Stimulated activated naive CD4-positive, alpha-beta T cell (primary cell): ENCODE measurements around the gene RFNG.

Experiments used
- DNase-seq, 6 experiments: peaks; one replicate each; lab custom pipeline; 2025; lab: John Stamatoyannopoulos, UW

RFNG gene, protein sequence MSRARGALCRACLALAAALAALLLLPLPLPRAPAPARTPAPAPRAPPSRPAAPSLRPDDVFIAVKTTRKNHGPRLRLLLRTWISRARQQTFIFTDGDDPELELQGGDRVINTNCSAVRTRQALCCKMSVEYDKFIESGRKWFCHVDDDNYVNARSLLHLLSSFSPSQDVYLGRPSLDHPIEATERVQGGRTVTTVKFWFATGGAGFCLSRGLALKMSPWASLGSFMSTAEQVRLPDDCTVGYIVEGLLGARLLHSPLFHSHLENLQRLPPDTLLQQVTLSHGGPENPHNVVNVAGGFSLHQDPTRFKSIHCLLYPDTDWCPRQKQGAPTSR

DNA sequence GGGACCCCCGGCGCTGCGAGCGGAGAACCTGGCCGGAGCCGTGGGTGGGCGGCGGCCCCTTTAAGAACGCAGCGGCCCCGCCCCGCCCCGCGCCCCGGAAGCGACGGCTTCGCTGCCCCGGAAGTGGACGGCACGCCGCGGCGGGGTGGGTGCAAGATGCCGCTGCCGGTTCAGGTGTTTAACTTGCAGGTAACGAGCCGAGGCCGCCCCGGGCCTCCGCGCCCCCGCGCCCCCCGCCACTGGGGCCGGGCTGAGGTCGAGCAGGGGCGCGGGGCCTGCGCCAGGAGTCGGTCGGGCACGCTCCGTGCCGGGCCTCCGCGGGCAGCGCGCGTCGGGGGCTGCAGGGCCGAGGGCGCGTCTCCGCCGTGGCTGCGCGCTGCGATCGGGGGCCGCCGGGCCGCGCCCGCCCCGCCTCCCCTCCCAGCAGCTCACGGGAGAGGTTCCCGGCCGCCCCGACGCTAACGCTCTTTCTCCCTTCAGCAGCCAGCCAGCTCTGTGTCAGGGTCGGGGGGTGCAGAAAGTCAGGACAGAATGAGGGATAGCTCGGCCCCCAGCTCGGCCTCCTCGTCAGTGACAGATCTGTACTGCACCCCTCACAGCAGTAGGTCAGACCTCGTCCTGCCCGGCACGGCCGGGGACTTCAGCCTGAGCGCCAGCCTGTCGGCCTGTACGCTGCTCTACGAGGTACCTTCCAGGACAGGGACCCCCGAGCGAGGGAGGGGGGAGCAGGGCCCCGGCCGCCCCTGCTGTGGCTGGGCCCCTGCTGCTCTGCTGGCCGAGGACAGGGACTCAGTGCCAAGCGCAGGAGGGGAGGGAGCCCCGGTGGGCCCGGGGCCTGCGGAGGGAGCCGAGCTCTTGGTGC lies at the start of gene RFNG, which contains the start of gene GPS1:
RFNG (minus strand) TSS at position 36 of the 862 bp plus-strand sequence. CDS start 45 bp downstream, outside the sequence.
GPS1 (plus strand) TSS at position 123 of the 862 bp plus-strand sequence; CDS start at position 157, 34 bp downstream.
- DNase-seq: peak; percentile 57 to 78 (median 69)

DNA sequence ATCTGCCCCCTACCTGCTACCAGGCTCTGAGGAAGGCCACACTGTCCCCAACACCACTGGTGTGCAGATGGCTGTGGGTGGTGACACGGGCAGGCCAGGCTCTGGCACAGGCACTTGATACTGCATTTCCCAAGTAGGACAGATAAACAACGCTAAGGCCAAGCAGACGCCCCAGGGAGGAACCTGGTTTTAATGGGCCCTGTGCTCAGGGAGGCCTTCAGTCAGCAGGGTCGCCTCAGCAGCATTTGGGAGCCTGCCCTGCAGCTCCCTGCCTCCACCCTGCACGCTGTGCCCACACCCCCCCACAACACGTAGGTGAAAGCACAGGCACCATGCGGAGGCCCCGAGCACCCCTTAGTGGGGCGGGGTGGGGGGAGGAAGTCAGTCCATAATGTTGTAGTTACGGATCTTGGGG lies 49.7 kb upstream of the RFNG start:
- no peak for DNase-seq

DNA sequence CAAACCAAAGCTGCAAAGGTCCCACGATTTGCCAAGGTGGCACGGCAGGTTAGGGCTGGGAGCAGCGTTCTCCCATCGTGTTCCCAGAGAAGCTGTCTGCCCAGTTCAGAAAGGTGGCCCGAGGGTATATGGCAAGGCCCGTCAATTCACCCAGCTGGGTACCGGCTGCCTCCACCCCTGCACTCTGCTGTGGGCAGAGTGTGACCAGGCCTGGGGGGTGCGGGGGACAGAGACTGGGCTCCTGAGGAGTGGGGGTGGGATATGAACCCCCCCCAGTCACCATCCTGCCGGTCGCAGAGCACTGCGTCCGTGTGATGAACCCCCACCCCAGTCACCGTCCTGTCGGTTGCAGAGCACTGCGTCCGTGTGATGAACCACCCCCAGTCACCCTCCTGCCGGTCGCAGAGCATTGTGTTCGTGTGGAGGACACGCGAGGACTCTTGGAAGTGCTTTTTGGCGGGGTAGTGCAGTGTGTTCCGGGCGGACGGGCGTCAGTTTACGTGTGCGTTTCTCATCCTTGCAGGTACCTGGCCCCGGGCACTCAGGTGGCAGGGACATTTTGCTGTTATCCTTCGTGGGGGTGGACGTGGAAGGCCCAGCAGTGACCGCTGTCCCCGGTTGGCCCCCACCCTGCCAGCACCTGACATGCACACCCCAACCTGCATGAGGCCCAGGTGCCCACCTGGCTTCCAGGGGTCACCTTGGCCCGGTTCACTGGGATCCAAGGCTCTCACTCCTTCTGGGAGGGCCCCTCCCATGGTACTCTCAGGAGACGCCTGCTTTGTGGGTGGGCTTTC lies 49.1 kb upstream of the RFNG start:
- no peak for DNase-seq

DNA sequence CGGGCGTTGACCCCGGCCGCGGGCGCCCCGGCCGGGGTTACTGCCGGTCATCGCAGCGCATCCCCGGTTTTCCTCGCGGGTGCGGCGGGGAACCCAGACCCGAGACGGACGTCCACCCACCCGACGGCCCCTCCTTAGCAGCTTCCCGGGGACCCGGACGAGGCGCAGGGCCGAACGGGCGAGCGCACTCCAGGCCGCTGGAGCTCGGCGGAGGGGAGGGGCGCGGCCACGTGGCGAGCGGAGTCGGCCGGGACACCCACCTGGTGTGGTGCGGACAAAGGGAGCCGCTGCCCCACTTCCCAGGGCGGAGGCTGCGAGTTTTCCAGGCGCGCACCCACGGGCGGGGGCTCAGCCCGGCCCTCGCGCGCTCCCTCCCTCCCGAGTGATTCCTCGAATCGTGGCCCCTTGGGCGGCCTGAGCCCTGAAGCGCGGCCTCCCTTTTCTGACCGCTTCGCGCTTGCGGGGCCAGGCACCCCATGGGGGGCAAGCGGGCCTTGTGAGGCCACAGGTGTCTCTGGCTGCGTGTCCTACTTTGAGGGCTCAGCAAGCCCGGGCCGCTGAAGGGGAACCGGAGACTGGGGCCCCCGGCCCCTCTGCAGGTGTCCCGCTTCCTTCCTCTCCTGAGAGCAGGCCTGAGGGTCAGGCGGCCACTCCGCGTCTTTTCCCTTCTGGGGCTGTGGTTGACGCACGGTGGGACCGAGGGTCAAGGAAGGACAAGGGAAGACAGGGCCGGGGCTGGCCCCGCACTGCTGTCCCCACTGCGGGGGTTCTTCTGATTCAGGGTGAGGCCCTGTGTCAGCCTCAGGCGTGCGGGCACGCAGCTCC lies 47.5 kb upstream of the RFNG start:
- peak in 3 of 6 experiments; percentile 34 to 63 (median 44) for DNase-seq

DNA sequence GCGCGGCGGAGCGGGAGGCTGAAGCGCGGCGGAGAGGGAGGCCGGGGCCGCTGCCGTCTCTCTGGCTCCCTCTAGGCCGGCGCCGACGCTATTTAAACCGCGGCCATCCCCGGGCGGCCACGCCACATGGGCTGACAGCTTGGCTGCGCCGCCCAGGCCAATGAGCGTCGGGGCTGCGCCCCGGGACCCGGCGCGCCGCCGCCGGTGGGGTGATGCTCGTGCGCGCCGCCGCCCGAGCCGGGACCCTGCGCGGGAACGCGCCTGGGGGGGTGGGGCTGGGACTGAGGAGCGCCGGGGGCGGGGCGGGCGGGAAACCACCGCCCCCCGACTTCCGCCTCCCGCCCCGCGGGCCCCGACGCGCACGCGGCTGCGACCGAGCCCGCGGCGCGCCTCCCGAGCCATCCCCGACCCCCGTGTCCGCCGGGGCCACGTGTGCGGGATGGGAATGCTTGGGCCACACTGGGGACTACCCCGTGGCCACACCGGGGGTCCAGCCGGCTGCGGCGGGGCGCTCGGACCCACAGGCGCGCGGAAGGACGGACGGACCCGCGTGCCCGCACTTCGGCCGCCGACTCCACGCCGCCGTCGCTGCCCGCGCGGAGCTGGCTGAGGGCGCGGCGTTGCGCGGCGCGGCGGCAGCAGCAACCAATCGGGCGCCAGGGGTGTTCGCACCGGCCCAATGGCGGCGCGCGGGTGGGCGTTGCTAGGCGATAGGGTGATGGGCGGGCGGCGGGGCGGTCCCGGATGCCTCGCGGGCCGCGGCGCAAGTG lies 46.7 kb upstream of the RFNG start, which contains the start of gene FASN:
FASN (minus strand) TSS at position 68 of the 770 bp plus-strand sequence. CDS start 1,791 bp downstream, outside the sequence.
- DNase-seq: peak; percentile 82 to 97 (median 87)

DNA sequence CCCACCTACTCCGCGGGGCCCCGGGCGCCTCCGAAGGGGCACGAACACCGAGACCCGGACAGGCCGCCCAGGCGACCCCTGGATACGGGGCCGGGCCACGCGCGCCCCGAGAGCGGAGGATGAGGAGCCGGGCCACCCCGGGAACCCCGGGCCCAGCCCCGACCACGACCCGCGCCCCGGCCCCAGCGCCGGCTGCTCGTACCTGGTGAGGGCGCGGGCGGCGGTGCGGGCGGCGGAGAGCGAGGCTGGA lies 46.2 kb upstream of the RFNG start:
- DNase-seq: peak in 2 of 6 experiments; percentile 44 to 62

DNA sequence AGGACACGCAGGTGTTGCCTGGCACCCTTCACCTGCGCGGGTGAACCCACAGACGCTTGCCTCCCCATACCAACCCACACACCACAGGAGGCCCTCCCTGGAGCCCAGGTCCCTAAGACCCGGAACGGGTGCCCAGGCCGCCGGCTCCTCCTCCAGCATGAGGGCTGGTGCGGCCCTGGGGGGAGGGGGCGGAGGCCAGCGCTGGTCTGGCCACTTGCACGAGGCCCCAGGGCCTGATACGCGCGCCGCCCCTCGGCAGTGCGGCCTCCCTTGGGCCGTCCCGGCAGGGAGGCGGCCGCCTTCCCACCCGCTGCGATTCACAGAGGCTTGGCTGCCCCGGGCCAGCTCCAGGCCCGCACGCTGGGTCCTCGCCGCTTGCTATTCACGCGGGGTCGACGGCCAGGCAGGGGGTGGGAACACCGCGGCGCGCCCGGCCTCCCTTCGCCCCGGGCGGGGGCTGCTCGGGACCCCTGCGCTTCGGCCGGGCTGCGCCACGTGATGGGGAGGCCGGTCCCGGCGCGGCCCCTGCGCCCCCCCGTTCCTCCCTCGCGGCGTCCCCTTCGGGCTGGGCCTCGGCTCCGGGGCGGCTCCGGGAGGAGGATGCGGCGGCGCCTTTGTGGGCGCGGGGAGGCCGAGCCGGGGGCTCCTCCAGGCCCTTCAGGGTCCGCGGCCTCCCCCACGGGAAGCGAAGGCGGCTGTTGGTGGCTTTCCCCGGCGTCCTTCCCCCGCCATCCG lies 45.7 kb upstream of the RFNG start:
- DNase-seq: peak in 2 of 6 experiments; percentile 25 to 56

DNA sequence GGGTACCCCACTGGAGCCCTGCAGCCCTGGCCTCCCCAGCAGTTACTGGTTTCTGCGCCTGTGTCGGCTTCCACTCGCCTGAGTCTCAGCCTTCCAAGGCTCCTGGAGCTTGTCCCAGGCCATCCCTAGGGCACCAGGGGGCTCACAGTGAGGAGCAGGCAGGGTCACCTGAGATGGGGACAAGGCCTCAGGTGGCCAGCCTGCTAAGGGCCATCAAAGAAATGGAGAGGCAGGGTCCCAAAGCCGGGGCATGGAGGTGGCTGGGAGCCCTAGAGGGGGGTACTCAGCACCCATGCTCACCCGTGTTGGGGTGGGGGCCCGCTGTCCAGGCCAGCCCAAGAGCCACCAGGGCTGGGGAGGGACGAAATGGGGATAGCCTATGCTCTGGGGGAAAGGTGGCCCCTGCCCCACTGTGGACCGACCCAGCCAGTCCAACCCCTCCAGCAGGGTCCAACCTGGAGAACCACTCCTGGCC lies 45.1 kb upstream of the RFNG start:
- DNase-seq: no peak

DNA sequence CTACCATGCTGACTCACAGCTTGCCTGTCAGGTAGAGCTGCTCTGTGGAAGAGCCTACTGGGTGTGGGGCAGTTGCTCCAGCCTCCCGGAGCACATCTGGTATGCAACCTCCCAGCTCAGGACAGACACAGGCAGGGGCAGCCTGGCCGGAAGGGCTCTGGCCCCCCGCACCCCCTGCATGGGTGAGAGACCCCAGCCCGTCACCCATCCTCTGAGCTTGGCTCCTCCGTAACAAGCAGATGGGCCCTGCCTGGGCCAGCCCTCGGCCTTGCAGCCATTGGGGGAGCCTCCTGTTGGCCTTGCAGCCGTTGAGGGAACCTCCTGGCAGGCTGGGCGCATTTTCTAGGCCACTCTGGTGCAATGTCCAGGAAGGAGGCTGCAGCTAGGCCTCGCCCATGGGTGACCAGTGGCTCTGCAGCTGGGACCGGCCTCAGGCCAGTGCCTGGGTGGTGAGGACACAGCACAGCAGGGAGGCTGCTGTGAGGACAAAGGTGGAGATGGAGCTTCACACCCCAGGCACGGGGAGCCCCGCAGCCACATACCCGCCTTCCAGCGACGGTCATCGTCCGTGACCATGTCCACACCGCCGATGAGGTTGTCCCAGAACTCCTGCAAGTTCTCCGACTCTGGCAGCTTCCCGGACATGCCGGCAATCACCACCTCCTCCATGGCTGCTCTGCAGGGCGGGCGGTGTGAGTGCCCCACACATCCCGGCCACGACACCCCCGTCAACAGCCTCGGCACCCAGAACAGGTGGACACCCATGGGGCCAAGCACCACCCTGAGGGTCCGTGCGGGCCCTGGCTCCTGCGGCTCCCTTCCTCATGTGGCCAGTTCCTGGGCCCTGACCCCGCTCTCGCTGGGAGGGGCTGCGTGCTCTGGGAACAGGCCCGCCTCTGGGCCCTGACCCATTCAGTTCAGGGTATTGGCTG lies 44.4 kb upstream of the RFNG start:
- no peak for DNase-seq

DNA sequence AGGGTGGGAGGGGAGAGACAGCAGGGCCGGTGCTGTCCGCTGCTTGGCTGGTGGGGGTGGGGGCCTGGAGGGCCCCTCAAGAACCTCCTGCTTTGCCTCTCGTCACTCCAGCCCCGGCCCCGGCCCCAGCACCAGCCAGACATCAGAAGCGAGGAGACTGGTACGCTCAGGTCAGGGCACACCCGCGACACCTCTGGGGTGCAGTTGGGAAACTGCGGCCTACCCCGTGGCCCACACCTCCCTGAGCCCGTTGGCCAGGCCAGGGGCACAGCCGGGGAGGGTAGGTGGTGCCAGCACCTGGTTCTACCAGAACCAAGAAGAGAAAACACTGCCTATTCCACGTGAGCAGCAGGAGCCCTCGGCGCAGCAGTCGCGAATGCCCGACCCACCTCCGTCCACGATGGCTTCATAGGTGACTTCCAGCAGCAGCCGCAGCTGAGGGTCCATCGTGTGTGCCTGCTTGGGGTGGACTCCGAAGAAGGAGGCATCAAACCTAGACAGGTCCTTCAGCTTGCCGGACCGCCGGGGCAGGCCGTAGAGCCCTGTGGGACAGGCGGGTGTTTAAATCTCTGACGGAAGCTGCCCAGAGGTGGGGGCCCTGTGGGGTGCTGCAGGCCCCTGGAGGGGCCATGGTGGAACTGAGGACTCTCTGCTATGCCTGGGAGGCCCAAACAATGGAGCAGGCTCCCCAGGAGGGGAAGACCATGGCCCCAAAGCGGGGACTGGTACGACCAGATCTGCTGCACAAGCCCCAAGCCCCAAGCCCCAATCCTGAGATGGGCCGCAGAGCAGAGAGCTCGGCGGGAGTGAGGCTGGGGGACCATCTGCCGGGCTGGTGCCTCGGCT lies 43.5 kb upstream of the RFNG start:
- no peak for DNase-seq

DNA sequence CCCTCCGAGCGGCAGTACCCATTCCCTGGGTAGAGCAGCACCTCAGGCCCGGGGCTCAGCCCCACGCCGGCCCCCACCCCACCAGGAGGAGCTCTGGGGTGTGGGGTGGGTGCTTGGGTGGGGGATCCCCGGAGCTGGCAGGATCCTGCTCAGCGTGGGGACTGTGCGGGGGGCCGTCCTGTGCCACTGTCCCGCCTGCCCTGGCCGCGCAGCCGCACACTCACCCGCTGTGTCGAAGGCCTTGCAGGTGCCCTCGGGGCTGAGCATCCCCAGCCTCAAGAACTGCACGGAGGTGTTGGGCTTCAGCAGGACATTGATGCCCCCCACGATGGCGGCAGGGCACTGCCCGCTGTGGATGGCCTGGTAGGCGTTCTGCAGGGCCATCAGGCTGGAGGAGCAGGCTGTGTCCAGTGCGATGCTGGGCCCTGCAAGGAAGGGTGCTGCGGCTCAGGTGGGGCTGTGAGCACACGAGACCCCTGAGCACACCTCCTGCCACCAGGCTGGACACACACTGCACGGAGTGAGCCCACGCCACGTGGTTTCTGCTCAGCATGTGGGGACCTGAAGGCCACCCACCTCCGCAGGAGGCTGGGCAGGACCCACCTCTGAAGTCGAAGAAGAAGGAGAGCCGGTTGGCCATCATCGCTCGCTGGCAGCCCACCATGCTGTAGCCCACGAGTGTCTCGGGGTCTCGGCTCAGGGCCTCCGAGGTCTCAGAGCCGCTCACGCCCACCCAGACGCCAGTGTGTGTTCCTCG lies 41.6 kb upstream of the RFNG start:
- no peak for DNase-seq

DNA sequence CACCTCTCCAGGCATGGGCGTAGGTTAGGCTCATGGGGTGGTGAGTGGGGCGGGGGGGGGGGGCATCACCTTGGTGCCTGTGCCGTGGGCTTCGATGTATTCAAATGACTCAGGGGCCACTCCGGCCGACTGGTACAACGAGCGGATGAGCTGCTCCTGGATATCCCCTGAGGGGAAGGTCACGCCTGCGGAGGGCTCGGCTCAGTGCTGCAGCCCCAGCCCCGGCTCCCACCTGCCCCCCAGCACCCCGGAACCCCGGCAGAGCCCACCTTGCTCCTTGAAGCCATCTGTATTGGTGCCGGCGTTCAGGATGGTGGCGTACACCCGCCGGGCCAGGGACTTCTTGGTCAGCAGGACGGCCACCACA lies 41.0 kb upstream of the RFNG start:
- no peak for DNase-seq

DNA sequence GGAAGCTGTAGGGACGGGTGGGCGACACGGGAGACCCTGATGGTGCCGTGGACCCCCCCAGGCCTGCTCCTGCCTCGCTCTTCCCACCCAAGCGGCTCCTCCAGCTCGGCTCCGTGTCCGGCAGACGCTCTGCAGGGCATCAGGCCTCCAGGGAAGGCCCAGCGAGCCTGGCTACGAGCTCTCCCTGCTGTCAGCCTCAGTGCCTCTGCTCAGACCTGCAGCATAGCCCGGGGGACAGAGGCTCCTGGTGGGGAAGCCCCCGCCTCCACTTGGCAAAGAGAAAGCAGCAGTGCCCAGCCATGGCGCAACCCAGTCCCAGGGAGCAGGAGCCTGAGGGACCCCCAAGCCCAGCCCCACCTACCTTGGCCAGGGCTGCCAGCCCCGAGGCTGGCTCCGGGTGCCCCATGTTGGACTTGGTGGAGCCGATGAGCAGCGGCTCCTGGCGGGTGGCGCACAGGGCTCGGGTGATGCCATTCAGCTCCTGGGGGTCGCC lies 40.5 kb upstream of the RFNG start:
- DNase-seq: no peak

DNA sequence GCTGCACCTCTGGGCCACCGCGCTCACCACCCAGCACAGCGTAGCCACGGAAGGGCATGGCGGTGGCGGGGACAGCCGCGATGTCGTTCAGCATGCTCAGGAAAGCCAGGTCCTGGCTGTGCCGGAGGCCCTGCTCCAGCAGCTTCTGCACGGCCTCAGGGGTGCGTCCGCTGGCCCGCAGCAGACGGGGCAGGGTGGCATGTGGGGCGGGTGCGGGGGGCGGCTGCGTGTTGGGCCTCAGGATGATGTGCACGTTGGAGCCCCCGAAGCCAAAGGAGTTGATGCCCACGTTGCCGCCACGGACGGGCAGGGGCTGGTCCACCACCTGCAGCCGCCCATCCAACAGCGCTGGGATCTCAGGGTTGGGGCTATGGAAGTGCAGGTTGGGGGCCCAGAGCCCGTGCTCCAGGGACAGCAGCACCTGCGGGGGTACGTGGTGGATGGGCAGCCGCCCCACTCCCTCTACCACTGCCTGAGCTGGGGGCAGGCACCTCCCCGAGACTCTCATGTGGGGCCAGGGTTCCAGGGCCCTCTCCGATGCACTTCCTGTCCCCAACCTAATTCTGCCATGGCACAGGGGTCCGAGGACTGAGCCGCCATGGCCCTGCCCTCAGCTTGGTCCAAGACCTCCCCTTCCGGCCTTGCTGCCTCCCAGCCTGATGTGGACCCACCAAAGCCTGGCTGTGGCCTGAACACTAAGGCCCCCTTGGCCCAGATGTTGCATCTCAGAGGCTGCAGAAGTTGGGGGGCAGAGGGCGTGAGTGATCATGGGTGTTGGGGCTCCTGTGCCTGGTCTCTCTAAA lies 39.9 kb upstream of the RFNG start:
- no peak for DNase-seq

DNA sequence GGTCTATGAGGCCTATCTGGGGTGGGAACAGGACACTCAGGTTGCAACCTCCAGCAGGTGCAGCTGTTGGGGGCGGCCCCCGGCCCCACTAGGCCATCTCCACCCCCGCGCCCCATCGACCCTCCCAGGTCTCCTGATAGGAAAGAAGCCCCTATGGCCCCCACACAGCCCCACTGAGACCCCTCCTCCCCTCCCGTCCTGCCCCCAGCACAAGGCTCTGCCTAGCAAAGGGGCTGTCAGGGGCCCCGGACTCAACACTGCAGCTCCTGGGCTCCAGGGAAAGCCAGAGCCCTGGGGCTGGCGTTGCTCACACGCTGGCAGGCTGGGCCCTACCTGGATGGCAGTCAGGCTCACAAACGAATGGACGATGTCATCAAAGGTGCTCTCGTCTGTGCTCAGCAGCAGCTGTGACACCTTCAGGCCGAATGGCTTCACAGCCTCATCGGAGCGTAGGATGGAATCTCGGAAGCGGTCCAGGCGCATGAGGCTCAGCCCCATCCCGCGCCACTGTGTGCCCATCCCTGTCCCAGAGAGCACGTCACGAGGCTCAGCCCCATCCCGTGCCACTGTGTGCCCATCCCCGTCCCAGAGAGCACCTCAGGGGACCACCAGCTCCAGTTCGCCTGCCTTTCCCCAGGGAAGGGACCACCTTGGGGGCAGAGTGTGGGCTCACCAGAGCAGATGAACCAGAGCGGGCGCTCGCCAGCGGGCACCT lies 39.1 kb upstream of the RFNG start:
- no peak for DNase-seq
